Upper lobe of left lung (tissue), 6 donors: ENCODE results near the gene TMEM164. TPM values are rescaled to one million over a fixed set of nuclear protein-coding genes. Genes with fewer than 3 reads are reported as not detected.
A peak's percentile ranks its signal among the peaks of the same experiment; 100 is the strongest.
"Not testable (repeated sequence)": the region's sequence is repeated elsewhere in the genome, so short reads cannot be mapped to it uniquely, and the experiment has no call there.

ENCODE experiments used
- ATAC-seq, 2 donors: fragments of 200-7000 bp; cut with Tn5 transposase; one replicate each; pipeline ENCODE4 v1.9.1; 2022; ENCODE audit warnings: mild to moderate bottlenecking in 2 of 2, moderate library complexity in 2 of 2; ENCODE audit not compliant: low FRiP score in 2 of 2
- DNase-seq, 2 donors: peaks; one replicate each; pipeline ENCODE4 v3.0.0-alpha.2; 2019 to 2020
- H3K27ac ChIP-seq, 4 donors: fragments of 200-600 bp; sonication (generic); one replicate each; pipeline ENCODE4 v1.5.1; 2016 to 2019
- H3K27me3 ChIP-seq, 4 donors: fragments of 200-600 bp; sonication (generic); one replicate each; pipeline ENCODE4 v1.5.1; 2017 to 2019
- H3K36me3 ChIP-seq, 4 donors: fragments of 200-600 bp; sonication (generic); one replicate each; pipeline ENCODE4 v1.5.1; 2016 to 2019
- H3K4me1 ChIP-seq, 4 donors: fragments of 200-600 bp; sonication (generic); one replicate each; pipeline ENCODE4 v1.5.1; 2018 to 2019
- H3K4me3 ChIP-seq, 4 donors: fragments of 200-600 bp; sonication (generic); one replicate each; pipeline ENCODE4 v1.5.1; 2017 to 2019; ENCODE audit warnings: mild to moderate bottlenecking in 2 of 4, moderate library complexity in 1 of 4
- H3K9me3 ChIP-seq, 4 donors: fragments of 200-600 bp; sonication (generic); one replicate each; pipeline ENCODE4 v1.5.1; 2018 to 2019
- CTCF ChIP-seq, 6 experiments: fragments of 450-650 bp in 4 of 6; fragments of 200-600 bp in 2 of 6; sonication (generic) in 2 of 6; IDR thresholded peaks; one replicate each; pipeline ENCODE4 v1.5.1; 2016 to 2019; ENCODE audit warnings: antibody characterized with exemption in 6 of 6
- EP300 ChIP-seq, 4 donors: sonication (generic); formaldehyde crosslinking; IDR thresholded peaks; one replicate each; pipeline ENCODE4 v1.5.1; 2017; ENCODE audit warnings: antibody characterized with exemption in 4 of 4, control low read depth in 2 of 4
- POLR2A ChIP-seq, 4 donors: fragments of 450-650 bp; IDR thresholded peaks; one replicate each; pipeline ENCODE4 v1.5.1; 2016 to 2017; ENCODE audit warnings: antibody characterized with exemption in 4 of 4, mild to moderate bottlenecking in 2 of 4
- POLR2AphosphoS5 ChIP-seq, 2 donors: sonication (generic); formaldehyde crosslinking; IDR thresholded peaks; one replicate each; pipeline ENCODE4 v1.5.1; 2017; ENCODE audit warnings: antibody characterized with exemption in 2 of 2
- WGBS, 2 donors: methylation state at CpG; one replicate each; pipeline ENCODE4 v1.1.5; 2017 to 2018; 5-methylcytosine and 5-hydroxymethylcytosine counted together
- total RNA-seq, 6 donors: library from RNA; depleted of rRNA in 4 of 6; stranded (reverse); fragments of >200 nt in 4 of 6; gene quantifications; one replicate each; pipeline versions ENCODE4 v1.1.0 to v1.2.1, GENCODE V29; 2016 to 2021
- donor health status: DM: no; HTN: no; CAD: no; lungs with moderate emphysema.
- donor health status: DM: no; HTN: yes; CAD: no; lungs with severe emphysema.

Gene TMEM164
- total RNA-seq, 6 donors from 2014 or later = 41.8 to 115 (median 61.8) TPM

- Histone ChIP-seq H3K27ac (peak overlapping the region in 1 of 4 donors; percentile 14), H3K9me3 (no peaks in the 10 kb centered on the region), H3K36me3 (no peaks in the 10 kb centered on the region), H3K4me1 (peaks cover 5 to 17% (median 10%) of the 10 kb centered on the region in 4 donors), H3K4me3 (no peak overlapping the region), H3K27me3 (no peaks in the 10 kb centered on the region)
- WGBS, 2 donors = 21 to 78% methylated on average over 1 to 2 of the region's 2 CpGs
- TF ChIP-seq EP300 (IDR thresholded peaks at IDR 0.05) = no peak
- TF ChIP-seq POLR2A (IDR thresholded peaks at IDR 0.05) = no peak
- no peak for TF ChIP-seq POLR2AphosphoS5 (IDR thresholded peaks at IDR 0.05)
- TF ChIP-seq CTCF (IDR thresholded peaks at IDR 0.05) = peak; percentile 22 to 60 (median 52)
- ATAC-seq (peak; percentile 70 to 89), DNase-seq (no peak)
Observed at GRCh38 chrX:110146521-110146920, 143.6 kb downstream of the TMEM164 start.

- no peak overlapping the region for H3K27ac ChIP-seq
- ATAC-seq (no peak), DNase-seq (no peak)
- H3K9me3 ChIP-seq = no peaks in the 10 kb centered on the region
- WGBS, 2 donors = 86 to 94% methylated on average over 2 of the region's 2 CpGs
- no peaks in the 10 kb centered on the region for H3K27me3 ChIP-seq
- no peaks in the 10 kb centered on the region for H3K4me1 ChIP-seq
- no peak for TF ChIP-seq CTCF (IDR thresholded peaks at IDR 0.05)
- TF ChIP-seq POLR2AphosphoS5 (IDR thresholded peaks at IDR 0.05) = no peak
- TF ChIP-seq EP300 (IDR thresholded peaks at IDR 0.05) = no peak
- TF ChIP-seq POLR2A (IDR thresholded peaks at IDR 0.05) = no peak
- H3K36me3 ChIP-seq = no peaks in the 10 kb centered on the region
- no peak overlapping the region for H3K4me3 ChIP-seq
Observed at GRCh38 chrX:110153244-110153643, 150.3 kb downstream of the TMEM164 start.

GRCh38 chrX:110153896-110154295, 151.0 kb downstream of the TMEM164 start:
- no peak for ATAC-seq
- Histone ChIP-seq H3K4me3 (no peak overlapping the region), H3K27ac (no peak overlapping the region), H3K4me1 (no peaks in the 10 kb centered on the region), H3K36me3 (no peaks in the 10 kb centered on the region), H3K9me3 (no peaks in the 10 kb centered on the region), H3K27me3 (no peaks in the 10 kb centered on the region)
- no peak for DNase-seq
- WGBS, 2 donors = 78 to 86% methylated on average over 2 of the region's 2 CpGs
- TF ChIP-seq POLR2AphosphoS5 (IDR thresholded peaks at IDR 0.05) (no peak), POLR2A (IDR thresholded peaks at IDR 0.05) (no peak), CTCF (IDR thresholded peaks at IDR 0.05) (no peak), EP300 (IDR thresholded peaks at IDR 0.05) (no peak)

- WGBS, 2 donors = 79 to 84% methylated on average over 5 of the region's 5 CpGs
Observed at GRCh38 chrX:110154328-110154727, 151.4 kb downstream of the TMEM164 start.

GRCh38 chrX:110155759-110156158, 152.8 kb downstream of the TMEM164 start:
- 44 to 100% methylated on average over 1 of the region's 1 CpG for WGBS, 2 donors
- H3K27ac ChIP-seq = no peak overlapping the region
- DNase-seq = no peak
- no peaks in the 10 kb centered on the region for H3K36me3 ChIP-seq
- no peak for ATAC-seq
- peaks cover 0 to 2% (median under 1%) of the 10 kb centered on the region in 4 donors for H3K4me1 ChIP-seq
- H3K9me3 ChIP-seq = no peaks in the 10 kb centered on the region
- TF ChIP-seq CTCF (IDR thresholded peaks at IDR 0.05) (no peak), POLR2AphosphoS5 (IDR thresholded peaks at IDR 0.05) (no peak), EP300 (IDR thresholded peaks at IDR 0.05) (no peak), POLR2A (IDR thresholded peaks at IDR 0.05) (no peak)
- H3K4me3 ChIP-seq = no peak overlapping the region
- no peaks in the 10 kb centered on the region for H3K27me3 ChIP-seq

More at GRCh38 chrX:110154328-110154727, 151.4 kb downstream of the TMEM164 start:
- not testable (repeated sequence) for H3K27me3 ChIP-seq, DNase-seq, H3K9me3 ChIP-seq, H3K4me3 ChIP-seq, ATAC-seq, H3K4me1 ChIP-seq, H3K27ac ChIP-seq, H3K36me3 ChIP-seq
